Nephron progenitor cell (in vitro differentiated cells): ENCODE data around the gene NCOA6.
A peak's percentile ranks its signal among the peaks of the same experiment; 100 is the strongest.
"Not testable (repeated sequence)": the region's sequence is repeated elsewhere in the genome, so short reads cannot be mapped to it uniquely, and the experiment has no call there.

Source experiments
- DNase-seq: peaks from one replicate; pipeline ENCODE4 v3.0.0; 2021
- H3K27ac Mint-ChIP-seq: 2 replicates; pipeline ENCODE4 v1.8.0; 2021; ENCODE audit warnings: mild to moderate bottlenecking, moderate library complexity, mixed read lengths
- H3K27me3 Mint-ChIP-seq: 2 replicates; pipeline ENCODE4 v1.8.0; 2021; ENCODE audit warnings: mild to moderate bottlenecking, low read depth, mixed read lengths; ENCODE audit not compliant: poor library complexity
- H3K36me3 Mint-ChIP-seq: 2 replicates; pipeline ENCODE4 v1.8.0; 2021; ENCODE audit warnings: low read depth, mixed read lengths
- H3K4me1 Mint-ChIP-seq: 2 replicates; pipeline ENCODE4 v1.8.0; 2021; ENCODE audit warnings: mixed read lengths
- H3K4me3 Mint-ChIP-seq: 2 replicates; pipeline ENCODE4 v1.8.0; 2021; ENCODE audit warnings: mild to moderate bottlenecking, moderate library complexity, mixed read lengths
- H3K9me3 Mint-ChIP-seq: 2 replicates; pipeline ENCODE4 v1.8.0; 2021; ENCODE audit warnings: mild to moderate bottlenecking, moderate library complexity, mixed read lengths
- CTCF ChIP-seq: fragments of 200-600 bp; sonication (generic); IDR thresholded peaks from 2 replicates; pipeline ENCODE4 v1.5.0; 2021; ENCODE audit warnings: antibody characterized with exemption

NCOA6 gene

GRCh38 chr20:34724172-34724571, 101.3 kb downstream of the NCOA6 start:
- Mint-ChIP-seq H3K4me3 (no peak overlapping the region), H3K36me3 (peaks cover 60% of the 10 kb centered on the region), H3K27me3 (peaks cover 2% of the 10 kb centered on the region), H3K27ac (no peak overlapping the region), H3K4me1 (no peaks in the 10 kb centered on the region), H3K9me3 (no peaks in the 10 kb centered on the region)
- no peak for DNase-seq
- TF ChIP-seq CTCF, result no peak

- not testable (repeated sequence) for H3K4me3 Mint-ChIP-seq, H3K4me1 Mint-ChIP-seq, H3K27me3 Mint-ChIP-seq, DNase-seq, H3K9me3 Mint-ChIP-seq
- H3K27ac Mint-ChIP-seq, result peak overlapping the region; percentile 29
- H3K36me3 Mint-ChIP-seq, result peaks cover 73% of the 10 kb centered on the region
Observed at GRCh38 chr20:34722560-34722959, 102.9 kb downstream of the NCOA6 start.

- no peak for TF ChIP-seq CTCF
Observed at GRCh38 chr20:34720266-34720665, 105.2 kb downstream of the NCOA6 start.

GRCh38 chr20:34719242-34720017, 106.0 kb downstream of the NCOA6 start:
- H3K27ac Mint-ChIP-seq, DNase-seq, H3K4me3 Mint-ChIP-seq, H3K4me1 Mint-ChIP-seq, H3K27me3 Mint-ChIP-seq, H3K9me3 Mint-ChIP-seq: not testable (repeated sequence)
- H3K36me3 Mint-ChIP-seq, result peaks cover 61% of the 10 kb centered on the region

More at GRCh38 chr20:34720266-34720665, 105.2 kb downstream of the NCOA6 start:
- no peaks in the 10 kb centered on the region for H3K9me3 Mint-ChIP-seq
- no peak overlapping the region for H3K27ac Mint-ChIP-seq
- H3K27me3 Mint-ChIP-seq, result no peaks in the 10 kb centered on the region
- H3K4me1 Mint-ChIP-seq, result no peaks in the 10 kb centered on the region
- no peak for DNase-seq
- H3K36me3 Mint-ChIP-seq, result peaks cover 56% of the 10 kb centered on the region
- H3K4me3 Mint-ChIP-seq, result no peak overlapping the region

GRCh38 chr20:34717230-34718095, 108.0 kb downstream of the NCOA6 start:
- no peak overlapping the region for H3K4me3 Mint-ChIP-seq
- peaks cover 59% of the 10 kb centered on the region for H3K36me3 Mint-ChIP-seq
- no peaks in the 10 kb centered on the region for H3K27me3 Mint-ChIP-seq
- H3K27ac Mint-ChIP-seq, result no peak overlapping the region
- TF ChIP-seq CTCF, result no peak
- no peaks in the 10 kb centered on the region for H3K4me1 Mint-ChIP-seq
- no peak for DNase-seq
- no peaks in the 10 kb centered on the region for H3K9me3 Mint-ChIP-seq

- Mint-ChIP-seq H3K27me3 (no peaks in the 10 kb centered on the region), H3K36me3 (peaks cover 59% of the 10 kb centered on the region), H3K9me3 (no peaks in the 10 kb centered on the region), H3K4me3 (no peak overlapping the region), H3K27ac (no peak overlapping the region), H3K4me1 (no peaks in the 10 kb centered on the region)
- no peak for TF ChIP-seq CTCF
- no peak for DNase-seq
Observed at GRCh38 chr20:34716921-34717229, 108.6 kb downstream of the NCOA6 start.
